Breast epithelium (tissue), 3 donors: ENCODE measurements around the gene CPNE2.

ENCODE experiments used
- CTCF ChIP-seq, 3 donors: fragments of 450-650 bp; IDR thresholded peaks; one replicate each; pipeline ENCODE4 v1.5.1; 2016 to 2017; ENCODE audit warnings: antibody characterized with exemption in 3 of 3, mild to moderate bottlenecking in 3 of 3, moderate library complexity in 3 of 3
- POLR2A ChIP-seq: fragments of 450-650 bp; IDR thresholded peaks from one replicate; pipeline ENCODE4 v1.6.1; 2016; ENCODE audit warnings: antibody characterized with exemption, mild to moderate bottlenecking, moderate library complexity
- POLR2AphosphoS5 ChIP-seq, 3 donors: sonication (generic); formaldehyde crosslinking; IDR thresholded peaks; one replicate each; pipeline ENCODE4 v1.6.1; 2017; ENCODE audit warnings: antibody characterized with exemption in 3 of 3

GRCh38 chr16:57044931-57045693 lies 47.3 kb upstream of the CPNE2 start:
- no peak for TF ChIP-seq CTCF (IDR thresholded peaks at IDR 0.05)
- TF ChIP-seq POLR2A: no peak
- no peak for TF ChIP-seq POLR2AphosphoS5 (IDR thresholded peaks at IDR 0.05)
